Measurements from ENCODE around the gene STAP2.

STAP2 gene

GRCh38 chr19:4365791-4366665 is 27.4 kb upstream of the STAP2 start:
- H3K27me3 Mint-ChIP-seq (ENCODE audit: low read depth) = no peaks in the 10 kb centered on the region

GRCh38 chr19:4365341-4365740 is 26.7 kb upstream of the STAP2 start:
- Mint-ChIP-seq H3K4me3 (no peak overlapping the region), H3K27ac (no peak overlapping the region), H3K27me3 (ENCODE audit: low read depth) (no peaks in the 10 kb centered on the region), H3K36me3 (ENCODE audit: low read depth) (peaks cover 28% of the 10 kb centered on the region), H3K9me3 (no peaks in the 10 kb centered on the region), H3K4me1 (ENCODE audit: low read depth) (peaks cover 21% of the 10 kb centered on the region)
- DNase-seq (ENCODE audit: low spot score) = no peak

More at GRCh38 chr19:4365791-4366665, 27.4 kb upstream of the STAP2 start:
- DNase-seq (ENCODE audit: low spot score) = no peak
- H3K27ac Mint-ChIP-seq = peak overlapping the region; percentile 49
- no peak overlapping the region for H3K4me3 Mint-ChIP-seq
- H3K36me3 Mint-ChIP-seq (ENCODE audit: low read depth) = peaks cover 22% of the 10 kb centered on the region
- peaks cover 25% of the 10 kb centered on the region for H3K4me1 Mint-ChIP-seq (ENCODE audit: low read depth)
- H3K9me3 Mint-ChIP-seq = no peaks in the 10 kb centered on the region

GRCh38 chr19:4363571-4364304 is 25.1 kb upstream of the STAP2 start:
- Mint-ChIP-seq H3K27me3 (ENCODE audit: low read depth) (no peaks in the 10 kb centered on the region), H3K4me1 (ENCODE audit: low read depth) (peaks cover 13% of the 10 kb centered on the region), H3K27ac (no peak overlapping the region), H3K4me3 (no peak overlapping the region), H3K9me3 (no peaks in the 10 kb centered on the region), H3K36me3 (ENCODE audit: low read depth) (peaks cover 31% of the 10 kb centered on the region)
- DNase-seq (ENCODE audit: low spot score) = no peak

- Mint-ChIP-seq H3K4me1 (ENCODE audit: low read depth) (peaks cover 5% of the 10 kb centered on the region), H3K27ac (no peak overlapping the region), H3K36me3 (ENCODE audit: low read depth) (peaks cover 30% of the 10 kb centered on the region), H3K4me3 (no peak overlapping the region), H3K27me3 (ENCODE audit: low read depth) (no peaks in the 10 kb centered on the region), H3K9me3 (no peaks in the 10 kb centered on the region)
- DNase-seq (ENCODE audit: low spot score) = no peak
Observed at GRCh38 chr19:4362831-4363545, 24.4 kb upstream of the STAP2 start.

GRCh38 chr19:4362101-4362828 is 23.6 kb upstream of the STAP2 start:
- H3K4me1 Mint-ChIP-seq (ENCODE audit: low read depth) = no peaks in the 10 kb centered on the region
- no peak overlapping the region for H3K4me3 Mint-ChIP-seq
- no peak overlapping the region for H3K27ac Mint-ChIP-seq
- DNase-seq (ENCODE audit: low spot score) = no peak
- no peaks in the 10 kb centered on the region for H3K27me3 Mint-ChIP-seq (ENCODE audit: low read depth)
- peaks cover 23% of the 10 kb centered on the region for H3K36me3 Mint-ChIP-seq (ENCODE audit: low read depth)
- no peaks in the 10 kb centered on the region for H3K9me3 Mint-ChIP-seq

GRCh38 chr19:4361152-4362046 is 22.8 kb upstream of the STAP2 start:
- DNase-seq (ENCODE audit: low spot score) = no peak
- Mint-ChIP-seq H3K36me3 (ENCODE audit: low read depth) (peaks cover 20% of the 10 kb centered on the region), H3K9me3 (no peaks in the 10 kb centered on the region), H3K4me3 (no peak overlapping the region), H3K27ac (no peak overlapping the region), H3K4me1 (ENCODE audit: low read depth) (no peaks in the 10 kb centered on the region), H3K27me3 (ENCODE audit: low read depth) (no peaks in the 10 kb centered on the region)

GRCh38 chr19:4360641-4361151 is 22.1 kb upstream of the STAP2 start:
- DNase-seq (ENCODE audit: low spot score) = no peak
- no peaks in the 10 kb centered on the region for H3K27me3 Mint-ChIP-seq (ENCODE audit: low read depth)
- peaks cover 20% of the 10 kb centered on the region for H3K36me3 Mint-ChIP-seq (ENCODE audit: low read depth)
- no peaks in the 10 kb centered on the region for H3K9me3 Mint-ChIP-seq
- no peaks in the 10 kb centered on the region for H3K4me1 Mint-ChIP-seq (ENCODE audit: low read depth)
- no peak overlapping the region for H3K4me3 Mint-ChIP-seq
- H3K27ac Mint-ChIP-seq = peak overlapping the region; percentile 3

- H3K36me3 Mint-ChIP-seq (ENCODE audit: low read depth) = peaks cover 20% of the 10 kb centered on the region
- H3K27me3 Mint-ChIP-seq (ENCODE audit: low read depth) = no peaks in the 10 kb centered on the region
- H3K4me1 Mint-ChIP-seq (ENCODE audit: low read depth) = no peaks in the 10 kb centered on the region
- no peak overlapping the region for H3K4me3 Mint-ChIP-seq
- peak overlapping the region; percentile 3 for H3K27ac Mint-ChIP-seq
- DNase-seq (ENCODE audit: low spot score) = no peak
- no peaks in the 10 kb centered on the region for H3K9me3 Mint-ChIP-seq
Observed at GRCh38 chr19:4360081-4360569, 21.5 kb upstream of the STAP2 start.

- H3K4me3 Mint-ChIP-seq = no peak overlapping the region
- H3K4me1 Mint-ChIP-seq (ENCODE audit: low read depth) = no peaks in the 10 kb centered on the region
- H3K27me3 Mint-ChIP-seq (ENCODE audit: low read depth) = no peaks in the 10 kb centered on the region
- DNase-seq (ENCODE audit: low spot score) = no peak
- H3K27ac Mint-ChIP-seq = no peak overlapping the region
- H3K36me3 Mint-ChIP-seq (ENCODE audit: low read depth) = peaks cover 20% of the 10 kb centered on the region
- H3K9me3 Mint-ChIP-seq = no peaks in the 10 kb centered on the region
Observed at GRCh38 chr19:4359627-4360000, 21.0 kb upstream of the STAP2 start.

GRCh38 chr19:4358709-4359626 is 20.3 kb upstream of the STAP2 start:
- no peak overlapping the region for H3K27ac Mint-ChIP-seq
- no peaks in the 10 kb centered on the region for H3K4me1 Mint-ChIP-seq (ENCODE audit: low read depth)
- H3K27me3 Mint-ChIP-seq (ENCODE audit: low read depth) = no peaks in the 10 kb centered on the region
- H3K9me3 Mint-ChIP-seq = no peaks in the 10 kb centered on the region
- no peak overlapping the region for H3K4me3 Mint-ChIP-seq
- DNase-seq (ENCODE audit: low spot score) = no peak
- H3K36me3 Mint-ChIP-seq (ENCODE audit: low read depth) = peaks cover 20% of the 10 kb centered on the region

- DNase-seq (ENCODE audit: low spot score) = no peak
- no peak overlapping the region for H3K27ac Mint-ChIP-seq
- H3K4me3 Mint-ChIP-seq = no peak overlapping the region
- no peaks in the 10 kb centered on the region for H3K27me3 Mint-ChIP-seq (ENCODE audit: low read depth)
- H3K36me3 Mint-ChIP-seq (ENCODE audit: low read depth) = peaks cover 16% of the 10 kb centered on the region
- no peaks in the 10 kb centered on the region for H3K9me3 Mint-ChIP-seq
- H3K4me1 Mint-ChIP-seq (ENCODE audit: low read depth) = no peaks in the 10 kb centered on the region
Observed at GRCh38 chr19:4357921-4358326, 19.3 kb upstream of the STAP2 start.
